Gastrocnemius medialis (tissue), 4 donors: ENCODE results near the gene FAM8A1. TPM values are rescaled to one million over a fixed set of nuclear protein-coding genes. Genes with fewer than 3 reads are reported as not detected.

Experiments
- ATAC-seq, 2 donors: fragments of 150-250 bp; one replicate each; pipeline ENCODE4 v1.9.1; 2016
- DNase-seq, 2 donors: peaks; one replicate each; pipeline ENCODE4 v3.0.0-alpha.2; 2019
- H3K27ac ChIP-seq, 4 donors: fragments of 200-600 bp; sonication (generic); 1 replicate in 1 of 4; 2 replicates in 3 of 4; pipeline ENCODE4 v1.5.1; 2016 to 2018; ENCODE audit warnings: mild to moderate bottlenecking in 2 of 4, moderate library complexity in 1 of 4
- H3K27me3 ChIP-seq, 3 donors: fragments of 200-600 bp; sonication (generic) in 2 of 3; 1 replicate in 1 of 3; 2 replicates in 2 of 3; pipeline versions ENCODE4 v1.5.1 to v1.6.0; 2016 to 2019; ENCODE audit warnings: mild to moderate bottlenecking in 1 of 3, moderate library complexity in 1 of 3
- H3K36me3 ChIP-seq, 2 donors: fragments of 200-600 bp; sonication (generic) in 1 of 2; one replicate each; pipeline ENCODE4 v1.5.1; 2017 to 2018
- H3K4me1 ChIP-seq, 2 donors: fragments of 200-600 bp; sonication (generic) in 1 of 2; one replicate each; pipeline ENCODE4 v1.5.1; 2016 to 2017; ENCODE audit warnings: mild to moderate bottlenecking in 2 of 2
- H3K4me3 ChIP-seq, 4 donors: fragments of 200-600 bp; sonication (generic) in 3 of 4; 1 replicate in 1 of 4; 2 replicates in 3 of 4; pipeline ENCODE4 v1.5.1; 2016 to 2019; ENCODE audit warnings: mild to moderate bottlenecking in 2 of 4
- H3K9me3 ChIP-seq, 3 donors: fragments of 200-600 bp; sonication (generic) in 2 of 3; 1 replicate in 1 of 3; 2 replicates in 2 of 3; pipeline ENCODE4 v1.5.1; 2016 to 2019
- CTCF ChIP-seq, 5 experiments: fragments of 450-650 bp in 3 of 5; fragments of 200-600 bp in 2 of 5; sonication (generic) in 2 of 5; IDR thresholded peaks in 4 of 5; conservative IDR thresholded peaks in 1 of 5; 1 replicate in 4 of 5; 2 replicates in 1 of 5; pipeline ENCODE4 v1.5.1; 2016 to 2019; ENCODE audit warnings: antibody characterized with exemption in 5 of 5, mild to moderate bottlenecking in 3 of 5, moderate library complexity in 3 of 5
- POLR2A ChIP-seq, 2 donors: fragments of 450-650 bp; IDR thresholded peaks; one replicate each; pipeline ENCODE4 v1.6.1; 2017; ENCODE audit warnings: antibody characterized with exemption in 2 of 2, mild to moderate bottlenecking in 2 of 2, moderate library complexity in 2 of 2
- in situ Hi-C, 4 donors: fragments of 200-750 bp; cut with MboI; loops; one replicate each; pipeline versions ENCODE4 v1.15.0 to v1.8.0; 2017; ENCODE audit warnings: low sequenced_read_pairs in 4 of 4
- intact Hi-C: fragments of 100-400 bp; cut with DNase I; formaldehyde crosslinking; loops from one replicate; pipeline ENCODE4 v1.15.1; 2023; ENCODE audit warnings: low total_unique reads
- total RNA-seq, 4 donors: library from RNA; depleted of rRNA; stranded (reverse); fragments of >200 nt; gene quantifications; one replicate each; pipeline versions ENCODE4 v1.1.0 to v1.2.3, GENCODE V29; 2016

FAM8A1 gene
- total RNA-seq, 4 donors from 2014 or later: 22.7 to 37.3 (median 27.5) TPM

- ATAC-seq (no peak), DNase-seq (no peak)
- no peaks in the 10 kb centered on the region for H3K4me1 ChIP-seq
- no peaks in the 10 kb centered on the region for H3K27me3 ChIP-seq
- H3K4me3 ChIP-seq: no peak overlapping the region
- no peak overlapping the region for H3K27ac ChIP-seq
- intact Hi-C loops: no loop called here
- H3K9me3 ChIP-seq: no peaks in the 10 kb centered on the region
- no peaks in the 10 kb centered on the region for H3K36me3 ChIP-seq
- in situ Hi-C loops: loop anchor here in 1 of 4 donors (10.0 kb wide), 1 partner anchor 212 kb away; no protein-coding TSS in a partner anchor
- TF ChIP-seq CTCF (IDR thresholded peaks at IDR 0.05 in 4 of 5, conservative IDR thresholded peaks at IDR 0.05 in 1 of 5): no peak
- TF ChIP-seq POLR2A (IDR thresholded peaks at IDR 0.05): no peak
Observed at GRCh38 chr6:17593246-17593645, 6.9 kb upstream of the FAM8A1 start.

DNA sequence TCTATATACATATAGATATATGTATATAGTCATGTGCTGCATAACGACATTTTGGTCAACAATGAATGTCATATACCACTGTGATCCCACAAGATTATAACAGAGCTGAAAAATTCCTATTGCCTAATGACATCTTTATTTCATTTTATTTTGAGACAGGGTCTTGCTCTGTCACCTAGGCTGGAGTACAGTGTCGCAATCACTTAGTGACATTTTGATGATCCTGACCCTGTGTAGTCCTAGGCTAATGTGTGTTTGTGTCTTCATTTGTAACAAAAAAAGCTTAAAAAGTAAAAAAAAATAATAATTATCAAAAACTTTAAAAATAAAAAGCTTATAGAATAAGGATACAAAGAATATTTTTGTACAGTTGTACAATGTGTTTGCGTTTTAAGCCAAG is 4.0 kb upstream of the FAM8A1 start:
- no peak for TF ChIP-seq CTCF (IDR thresholded peaks at IDR 0.05 in 4 of 5, conservative IDR thresholded peaks at IDR 0.05 in 1 of 5)
- no peak for TF ChIP-seq POLR2A (IDR thresholded peaks at IDR 0.05)
- Histone ChIP-seq H3K4me3 (no peak overlapping the region), H3K4me1 (no peaks in the 10 kb centered on the region), H3K27me3 (no peaks in the 10 kb centered on the region), H3K9me3 (no peaks in the 10 kb centered on the region), H3K27ac (no peak overlapping the region), H3K36me3 (no peaks in the 10 kb centered on the region)
- in situ Hi-C loops: loop anchor here in 1 of 4 donors (10.0 kb wide), 1 partner anchor 209 kb away; no protein-coding TSS in a partner anchor
- intact Hi-C loops: no loop called here
- no peak for ATAC-seq
- no peak for DNase-seq

DNA sequence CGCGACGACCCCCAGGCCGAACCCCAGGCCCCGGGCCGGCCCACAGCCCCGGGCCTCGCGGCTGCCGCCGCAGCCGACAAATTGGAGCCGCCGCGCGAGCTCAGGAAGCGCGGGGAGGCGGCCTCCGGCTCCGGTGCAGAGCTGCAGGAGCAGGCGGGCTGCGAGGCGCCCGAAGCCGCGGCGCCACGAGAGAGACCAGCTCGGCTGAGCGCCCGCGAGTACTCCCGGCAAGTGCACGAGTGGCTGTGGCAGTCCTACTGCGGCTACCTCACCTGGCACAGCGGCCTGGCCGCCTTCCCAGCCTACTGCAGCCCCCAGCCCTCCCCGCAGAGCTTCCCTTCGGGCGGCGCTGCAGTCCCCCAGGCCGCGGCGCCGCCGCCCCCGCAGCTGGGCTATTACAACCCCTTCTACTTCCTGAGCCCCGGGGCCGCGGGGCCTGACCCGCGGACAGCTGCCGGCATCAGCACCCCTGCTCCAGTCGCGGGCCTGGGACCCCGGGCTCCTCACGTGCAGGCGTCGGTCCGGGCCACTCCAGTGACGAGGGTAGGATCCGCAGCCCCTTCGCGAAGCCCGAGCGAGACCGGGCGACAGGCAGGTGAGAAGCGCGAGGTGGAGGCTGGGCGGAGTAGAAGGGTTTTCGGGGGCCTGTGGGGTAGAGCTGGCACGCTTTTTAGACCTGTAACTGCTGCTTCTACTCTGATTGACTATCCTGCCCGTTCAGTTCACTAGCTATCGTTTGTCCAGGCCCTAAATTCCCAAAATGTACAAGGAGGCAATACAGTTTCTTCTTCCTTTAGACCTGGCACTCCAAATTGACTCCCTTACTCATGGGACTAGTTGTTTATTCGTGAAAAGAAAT is 654 bp downstream of the FAM8A1 start:
- ATAC-seq (peak; percentile 59 to 60), DNase-seq (peak; percentile 24 to 49)
- Histone ChIP-seq H3K36me3 (peaks cover 0 to 11% of the 10 kb centered on the region in 2 donors), H3K9me3 (no peaks in the 10 kb centered on the region), H3K27ac (peak overlapping the region; percentile 89 to 99 (median 94)), H3K27me3 (no peaks in the 10 kb centered on the region), H3K4me1 (peaks cover 11 to 13% of the 10 kb centered on the region in 2 donors), H3K4me3 (peak overlapping the region; percentile 77 to 98 (median 86))
- TF ChIP-seq POLR2A (IDR thresholded peaks at IDR 0.05): peak in 1 of 2 donors; percentile 32
- TF ChIP-seq CTCF (IDR thresholded peaks at IDR 0.05 in 4 of 5, conservative IDR thresholded peaks at IDR 0.05 in 1 of 5): no peak
- intact Hi-C loops: loop anchor here (1.0 to 5.0 kb wide), 2 partner anchors 106 to 387 kb away; partner anchors contain the start of genes KIF13A and NUP153
- in situ Hi-C loops: loop anchor here in 1 of 4 donors (25.0 kb wide), 1 partner anchor 187 kb away; no protein-coding TSS in a partner anchor

DNA sequence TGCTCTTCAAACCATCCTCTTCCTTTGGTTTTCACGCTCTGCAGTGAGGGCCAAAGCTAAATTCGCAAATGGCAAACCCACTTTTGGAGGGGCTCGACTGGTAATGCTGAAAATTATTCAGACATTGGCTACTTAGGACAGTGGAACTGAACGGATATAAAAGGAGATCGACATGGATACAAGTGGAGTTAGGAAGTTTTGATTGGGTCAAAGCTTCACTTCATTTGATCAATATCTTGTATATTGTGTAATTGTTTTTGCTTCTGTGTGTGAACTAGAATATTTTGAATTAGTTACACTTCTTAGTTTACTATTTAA is 1.2 kb downstream of the FAM8A1 start:
- Histone ChIP-seq H3K27ac (peak overlapping the region; percentile 89 to 99 (median 94)), H3K9me3 (no peaks in the 10 kb centered on the region), H3K4me3 (peak overlapping the region; percentile 77 to 98 (median 86)), H3K4me1 (peaks cover 11 to 13% of the 10 kb centered on the region in 2 donors), H3K27me3 (no peaks in the 10 kb centered on the region), H3K36me3 (peaks cover 0 to 12% of the 10 kb centered on the region in 2 donors)
- intact Hi-C loops (loop anchor here (5.0 kb wide), 1 partner anchor 386 kb away; the partner anchor contains the start of gene KIF13A), in situ Hi-C loops (loop anchor here in 1 of 4 donors (25.0 kb wide), 1 partner anchor 186 kb away; no protein-coding TSS in a partner anchor)
- ATAC-seq (peak in 1 of 2 donors; percentile 2), DNase-seq (no peak)
- no peak for TF ChIP-seq POLR2A (IDR thresholded peaks at IDR 0.05)
- TF ChIP-seq CTCF (IDR thresholded peaks at IDR 0.05 in 4 of 5, conservative IDR thresholded peaks at IDR 0.05 in 1 of 5): no peak
